T-cell (primary cell): Measurements from ENCODE around the gene MYBPHL. TPM values are rescaled to one million over a fixed set of nuclear protein-coding genes. Genes with fewer than 3 reads are reported as not detected.

ENCODE experiments used
- ATAC-seq, 4 experiments: fragments of 200-7000 bp in 3 of 4; fragments of 150-1000 bp in 1 of 4; cut with Tn5 transposase; replicated peaks in 1 of 4; 1 replicate in 3 of 4; 2 replicates in 1 of 4; pipeline ENCODE4 v1.10.0; 2021; ENCODE audit warnings: moderate library complexity in 3 of 4, mild to moderate bottlenecking in 2 of 4, moderate number of reproducible peaks in 1 of 4
- CTCF ChIA-PET, 2 donors: fragments of 300-600 bp; sonication (Branson Sonifier 250); formaldehyde crosslinking; loops; one replicate each; lab custom pipeline; 2022; ENCODE audit warnings: antibody characterized with exemption in 2 of 2; lab: Charles Lee
- POLR2A ChIA-PET, 2 donors: fragments of 300-600 bp; sonication (Branson Sonifier 250); formaldehyde crosslinking; loops; one replicate each; lab custom pipeline; 2022; ENCODE audit warnings: antibody characterized with exemption in 2 of 2; lab: Charles Lee
- DNase-seq, 35 experiments: peaks; one replicate each; pipeline versions ENCODE4 v3.0.0 to v3.0.0-alpha.2; 2013 to 2023
- H3K27ac ChIP-seq: one replicate; pipeline ENCODE4 v1.5.1; 2013; ENCODE audit warnings: low read length
- H3K27me3 ChIP-seq, 2 experiments: replicated peaks in 1 of 2; 1 replicate in 1 of 2; 2 replicates in 1 of 2; pipeline versions ENCODE4 v1.6.1 to v1.7.0; 2013; ENCODE audit warnings: low read length in 1 of 2, mixed read lengths in 1 of 2; ENCODE audit not compliant: control insufficient read depth in 2 of 2, insufficient read depth in 2 of 2; ENCODE audit errors: extremely low read depth in 1 of 2
- H3K36me3 ChIP-seq, 2 donors: 1 replicate in 1 of 2; 2 replicates in 1 of 2; pipeline versions ENCODE4 v1.6.1 to v1.7.0; 2013; ENCODE audit warnings: low read length in 1 of 2; ENCODE audit not compliant: control insufficient read depth in 2 of 2, insufficient read depth in 1 of 2; ENCODE audit errors: extremely low read depth in 1 of 2
- H3K4me1 ChIP-seq, 2 experiments: 1 replicate in 1 of 2; 2 replicates in 1 of 2; pipeline versions ENCODE4 v1.6.1 to v1.7.0; 2013; ENCODE audit warnings: low read length in 2 of 2, mixed read lengths in 1 of 2; ENCODE audit not compliant: insufficient read depth in 2 of 2, control insufficient read depth in 1 of 2; ENCODE audit errors: extremely low read depth in 1 of 2
- H3K4me3 ChIP-seq, 2 donors: 1 replicate in 1 of 2; 2 replicates in 1 of 2; pipeline versions ENCODE4 v1.5.1 to v1.7.0; 2013; ENCODE audit warnings: mild to moderate bottlenecking in 2 of 2, low read length in 1 of 2, moderate library complexity in 1 of 2; ENCODE audit not compliant: control insufficient read depth in 1 of 2; ENCODE audit errors: extremely low read depth in 1 of 2
- H3K9me3 ChIP-seq: 2 replicates; pipeline ENCODE4 v1.7.0; 2013
- H3K27ac Mint-ChIP-seq, 2 donors: one replicate each; pipeline ENCODE4 v1.8.0; 2020 to 2021; ENCODE audit warnings: mild to moderate bottlenecking in 2 of 2, mixed read lengths in 2 of 2
- H3K27me3 Mint-ChIP-seq, 2 donors: one replicate each; pipeline ENCODE4 v1.8.0; 2021 to 2022; ENCODE audit warnings: mixed read lengths in 2 of 2
- H3K36me3 Mint-ChIP-seq: one replicate; pipeline ENCODE4 v1.8.0; 2021; ENCODE audit warnings: mixed read lengths
- H3K4me1 Mint-ChIP-seq, 3 donors: one replicate each; pipeline ENCODE4 v1.8.0; 2020 to 2022; ENCODE audit warnings: mixed read lengths in 3 of 3, mild to moderate bottlenecking in 1 of 3
- H3K4me3 Mint-ChIP-seq, 3 donors: one replicate each; pipeline ENCODE4 v1.8.0; 2020 to 2022; ENCODE audit warnings: mild to moderate bottlenecking in 3 of 3, mixed read lengths in 3 of 3, moderate library complexity in 3 of 3
- H3K9me3 Mint-ChIP-seq, 3 donors: one replicate each; pipeline ENCODE4 v1.8.0; 2020 to 2022; ENCODE audit warnings: mixed read lengths in 3 of 3
- WGBS: methylation state at CpG from one replicate; pipeline ENCODE4 v1.1.5; 2013; ENCODE audit warnings: missing lambda C conversion rate; ENCODE audit not compliant: insufficient coverage; 5-methylcytosine and 5-hydroxymethylcytosine counted together
- total RNA-seq, 35 experiments: library from RNA in 6 of 35; stranded (reverse) in 6 of 35; fragments of 120-200 nt in 1 of 35; gene quantifications; one replicate each; pipeline versions ENCODE4 v1.2.1 to v1.2.4 and lab custom pipeline; 2013 to 2026

MYBPHL gene
- total RNA-seq, 5 donors from 2014 or later (not counting 1 experiment from before 2014, with no cell fraction given), result not detected

- Histone ChIP-seq H3K4me3 (no peak overlapping the region), H3K27me3 (peaks cover 0 to 5% of the 10 kb centered on the region in 2 experiments), H3K9me3 (no peaks in the 10 kb centered on the region), H3K27ac (no peak overlapping the region), H3K36me3 (no peaks in the 10 kb centered on the region), H3K4me1 (no peaks in the 10 kb centered on the region)
- ChIA-PET CTCF (no interaction called here), POLR2A (no interaction called here)
- Mint-ChIP-seq H3K4me1 (no peaks in the 10 kb centered on the region), H3K27me3 (peaks cover 3 to 9% of the 10 kb centered on the region in 2 donors), H3K36me3 (peaks cover 13% of the 10 kb centered on the region), H3K27ac (no peak overlapping the region), H3K4me3 (no peak overlapping the region), H3K9me3 (peaks cover 4 to 21% (median 17%) of the 10 kb centered on the region in 3 donors)
- WGBS, result 80% methylated on average over 1 of the region's 5 CpGs
- DNase-seq (no peak), ATAC-seq (no peak)
Observed at GRCh38 chr1:109327285-109327684, 20.5 kb upstream of the MYBPHL start.

GRCh38 chr1:109322974-109323373, 16.2 kb upstream of the MYBPHL start:
- H3K36me3 ChIP-seq, result no peaks in the 10 kb centered on the region

GRCh38 chr1:109319114-109319513, 12.3 kb upstream of the MYBPHL start:
- Histone ChIP-seq H3K4me1 (no peaks in the 10 kb centered on the region), H3K36me3 (no peaks in the 10 kb centered on the region), H3K27me3 (peaks cover 0 to 5% of the 10 kb centered on the region in 2 experiments), H3K27ac (no peak overlapping the region), H3K4me3 (no peak overlapping the region), H3K9me3 (no peaks in the 10 kb centered on the region)
- Mint-ChIP-seq H3K27me3 (no peaks in the 10 kb centered on the region), H3K4me3 (no peak overlapping the region), H3K9me3 (no peaks in the 10 kb centered on the region), H3K27ac (no peak overlapping the region), H3K36me3 (no peaks in the 10 kb centered on the region), H3K4me1 (no peaks in the 10 kb centered on the region)
- no peak for DNase-seq
- 100% methylated on average over 1 of the region's 3 CpGs for WGBS
- CTCF ChIA-PET, result no interaction called here
- POLR2A ChIA-PET, result no interaction called here
- no peak for ATAC-seq

More at GRCh38 chr1:109322974-109323373, 16.2 kb upstream of the MYBPHL start:
- Mint-ChIP-seq H3K4me3 (no peak overlapping the region), H3K27ac (no peak overlapping the region), H3K36me3 (no peaks in the 10 kb centered on the region), H3K27me3 (peaks cover 3% of the 10 kb centered on the region in 2 donors), H3K4me1 (no peaks in the 10 kb centered on the region), H3K9me3 (no peaks in the 10 kb centered on the region)
- Histone ChIP-seq H3K27ac (no peak overlapping the region), H3K27me3 (peaks cover 0 to 5% of the 10 kb centered on the region in 2 experiments), H3K4me3 (no peak overlapping the region), H3K9me3 (no peaks in the 10 kb centered on the region), H3K4me1 (no peaks in the 10 kb centered on the region)
- DNase-seq (no peak), ATAC-seq (no peak)
- WGBS, result 96% methylated on average over 4 of the region's 6 CpGs
- ChIA-PET POLR2A (no interaction called here), CTCF (no interaction called here)

- Histone ChIP-seq H3K4me3 (no peak overlapping the region), H3K36me3 (no peaks in the 10 kb centered on the region), H3K9me3 (no peaks in the 10 kb centered on the region), H3K27ac (no peak overlapping the region), H3K4me1 (no peaks in the 10 kb centered on the region), H3K27me3 (peaks cover 0 to 5% of the 10 kb centered on the region in 2 experiments)
- Mint-ChIP-seq H3K9me3 (no peaks in the 10 kb centered on the region), H3K4me1 (no peaks in the 10 kb centered on the region), H3K27ac (no peak overlapping the region), H3K36me3 (no peaks in the 10 kb centered on the region), H3K27me3 (no peaks in the 10 kb centered on the region), H3K4me3 (no peak overlapping the region)
- POLR2A ChIA-PET, result no interaction called here
- no peak for ATAC-seq
- DNase-seq, result no peak
- WGBS, result no CpG with 5 or more reads among the region's 1 CpG
- CTCF ChIA-PET, result no interaction called here
Observed at GRCh38 chr1:109316506-109316905, 9.7 kb upstream of the MYBPHL start.

GRCh38 chr1:109315288-109315687, 8.5 kb upstream of the MYBPHL start:
- CTCF ChIA-PET, result no interaction called here
- no peak overlapping the region for H3K4me3 ChIP-seq
- peaks cover 0 to 10% of the 10 kb centered on the region in 2 experiments for H3K27me3 ChIP-seq
- Mint-ChIP-seq H3K36me3 (no peaks in the 10 kb centered on the region), H3K9me3 (no peaks in the 10 kb centered on the region), H3K4me3 (no peak overlapping the region), H3K4me1 (no peaks in the 10 kb centered on the region), H3K27me3 (no peaks in the 10 kb centered on the region), H3K27ac (no peak overlapping the region)
- H3K9me3 ChIP-seq, result no peaks in the 10 kb centered on the region
- H3K36me3 ChIP-seq, result no peaks in the 10 kb centered on the region
- H3K27ac ChIP-seq, result no peak overlapping the region
- ATAC-seq, result no peak
- no peaks in the 10 kb centered on the region for H3K4me1 ChIP-seq
- DNase-seq, result no peak
- POLR2A ChIA-PET, result no interaction called here
- 90% methylated on average over 2 of the region's 4 CpGs for WGBS

GRCh38 chr1:109314795-109315194, 8.0 kb upstream of the MYBPHL start:
- ChIA-PET CTCF (no interaction called here), POLR2A (no interaction called here)
- Mint-ChIP-seq H3K4me3 (no peak overlapping the region), H3K27ac (no peak overlapping the region), H3K27me3 (peaks cover 1 to 3% of the 10 kb centered on the region in 2 donors), H3K9me3 (no peaks in the 10 kb centered on the region), H3K4me1 (no peaks in the 10 kb centered on the region), H3K36me3 (no peaks in the 10 kb centered on the region)
- Histone ChIP-seq H3K27ac (no peak overlapping the region), H3K4me3 (no peak overlapping the region), H3K4me1 (no peaks in the 10 kb centered on the region), H3K27me3 (peaks cover 0 to 9% of the 10 kb centered on the region in 2 experiments), H3K9me3 (no peaks in the 10 kb centered on the region), H3K36me3 (no peaks in the 10 kb centered on the region)
- no peak for ATAC-seq
- no peak for DNase-seq
- no CpG with 5 or more reads among the region's 1 CpG for WGBS
